Measurements from ENCODE around the gene MATN3. TPM values are rescaled to one million over a fixed set of nuclear protein-coding genes. Genes with fewer than 3 reads are reported as not detected.

Gene MATN3
- total and polyA plus RNA-seq, 9 of the 15 experiments (the other 6 are each of a cell fraction or from before 2014, with no cell fraction given): not detected

GRCh38 chr2:19955544-19956422 lies 56.7 kb downstream of the MATN3 start:
- no peaks in the 10 kb centered on the region for H3K79me2 ChIP-seq (ENCODE audit: control insufficient read depth, insufficient read depth, low read length)
- ChIA-PET CTCF (ENCODE audit: low intra/inter-chr PET ratio) (interaction anchor here (0.6 to 3.4 kb wide), 9 partner anchors 10 to 680 kb away, joined by 3 to 64 read pairs (median 4); partner anchors contain the start of gene SDC1), POLR2A (interaction anchor here (0.6 to 1.3 kb wide), 3 partner anchors 10 to 55 kb away, joined by 3 read pairs; no protein-coding TSS in a partner anchor)
- no peak overlapping the region for H3K4me2 ChIP-seq (ENCODE audit: insufficient read depth, low read length)
- no peaks in the 10 kb centered on the region for H4K20me1 ChIP-seq (replicated peaks; ENCODE audit: control insufficient read depth, insufficient read depth, low read length)
- no peak overlapping the region for H3K27ac ChIP-seq (ENCODE audit: extremely low read depth, low read depth, low read length)
- H2AFZ ChIP-seq (ENCODE audit: low read depth, low read length): no peak overlapping the region
- no TSS peak for BruUV-seq (replicated peaks)
- in situ Hi-C loops (cut with MboI) (no loop called here), intact Hi-C loops (cut with micrococcal nuclease) (loop anchor here (1.0 to 5.0 kb wide), 5 partner anchors 62 to 335 kb away; partner anchors contain the start of gene SDC1)
- FAIRE-seq: peak; percentile 95
- no peaks in the 10 kb centered on the region for H3K9me1 ChIP-seq (ENCODE audit: control insufficient read depth, insufficient read depth, low read length)
- no peak overlapping the region for H3K9ac ChIP-seq (ENCODE audit: insufficient read depth in 1 of 2, low read depth in 2 of 2, low read length in 2 of 2)
- H3K4me1 ChIP-seq (replicated peaks in 1 of 2; ENCODE audit: control insufficient read depth in 2 of 2, insufficient read depth in 2 of 2, low read length in 2 of 2): no peaks in the 10 kb centered on the region
- WGBS (ENCODE audit: insufficient coverage, low coverage, missing lambda C conversion rate): 37% methylated on average over 6 of the region's 6 CpGs
- peak; percentile 100 for ATAC-seq
- H3K36me3 ChIP-seq (ENCODE audit: control insufficient read depth, insufficient read depth, low read length): no peaks in the 10 kb centered on the region
- no peaks in the 10 kb centered on the region for H3K9me3 ChIP-seq (replicated peaks; ENCODE audit: control insufficient read depth, insufficient read depth, low read depth, low read length)
- H3K4me3 ChIP-seq: no peak overlapping the region
- peak; percentile 57 to 84 (median 65) for DNase-seq (ENCODE audit: extremely low read depth in 1 of 4, low spot score in 3 of 4)
- H3K27me3 ChIP-seq (ENCODE audit: control insufficient read depth in 2 of 2, insufficient read depth in 2 of 2, low read length in 2 of 2): no peaks in the 10 kb centered on the region
- TF ChIP-seq CTCF (IDR thresholded peaks at IDR 0.05 in 2 of 3, conservative IDR thresholded peaks at IDR 0.05 in 1 of 3; ENCODE audit: insufficient read depth in 2 of 3, low read depth in 1 of 3, low read length in 3 of 3) (peak; percentile 92 to 100 (median 99)), ARID2 (IDR thresholded peaks at IDR 0.05) (peak; percentile 85), RCOR1 (IDR thresholded peaks at IDR 0.05; ENCODE audit: borderline replicate concordance in 1 of 2, low read depth in 2 of 2, low read length in 2 of 2) (0 out of 4 replicates have a peak, but pooled peaks of 1 of the 2 experiments have one; percentile 22), ZNF175 (CRISPR knock-in tag; IDR thresholded peaks at IDR 0.05; ENCODE audit: low read depth) (no peak), RREB1 (CRISPR knock-in tag; IDR thresholded peaks at IDR 0.05) (no peak), RNF219 (CRISPR knock-in tag; IDR thresholded peaks at IDR 0.05) (no peak)
- TF ChIP-seq, protein P1, sequence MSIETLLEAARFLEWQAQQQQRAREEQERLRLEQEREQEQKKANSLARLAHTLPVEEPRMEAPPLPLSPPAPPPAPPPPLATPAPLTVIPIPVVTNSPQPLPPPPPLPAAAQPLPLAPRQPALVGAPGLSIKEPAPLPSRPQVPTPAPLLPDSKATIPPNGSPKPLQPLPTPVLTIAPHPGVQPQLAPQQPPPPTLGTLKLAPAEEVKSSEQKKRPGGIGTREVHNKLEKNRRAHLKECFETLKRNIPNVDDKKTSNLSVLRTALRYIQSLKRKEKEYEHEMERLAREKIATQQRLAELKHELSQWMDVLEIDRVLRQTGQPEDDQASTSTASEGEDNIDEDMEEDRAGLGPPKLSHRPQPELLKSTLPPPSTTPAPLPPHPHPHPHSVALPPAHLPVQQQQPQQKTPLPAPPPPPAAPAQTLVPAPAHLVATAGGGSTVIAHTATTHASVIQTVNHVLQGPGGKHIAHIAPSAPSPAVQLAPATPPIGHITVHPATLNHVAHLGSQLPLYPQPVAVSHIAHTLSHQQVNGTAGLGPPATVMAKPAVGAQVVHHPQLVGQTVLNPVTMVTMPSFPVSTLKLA (conservative IDR thresholded peaks at IDR 0.05): 0 out of 4 replicates have a peak, but pooled peaks of 1 of the 2 experiments have one; percentile 26

All from K562 (cell line).